ENCODE results near the gene MEF2C. TPM values are rescaled to one million over a fixed set of nuclear protein-coding genes. Genes with fewer than 3 reads are reported as not detected.

Gene MEF2C
- total and polyA plus RNA-seq, 2 of the 13 experiments (the other 11 are each of a cell fraction or from before 2014, with no cell fraction given), result 0.02 TPM; not detected in 1

GRCh38 chr5:88839238-88839637 lies 43.7 kb downstream of the MEF2C start (continued):
- no peak for TF ChIP-seq ZIK1 (CRISPR knock-in tag; IDR thresholded peaks at IDR 0.05; ENCODE audit: borderline replicate concordance, low read depth)
- TF ChIP-seq ZBTB37 (CRISPR knock-in tag; IDR thresholded peaks at IDR 0.05), result no peak

GRCh38 chr5:88838500-88838899 lies 44.5 kb downstream of the MEF2C start:
- POLR2A ChIA-PET, result no interaction called here
- no peak for ATAC-seq

GRCh38 chr5:88837817-88838216 lies 45.2 kb downstream of the MEF2C start:
- Histone ChIP-seq H3K79me2 (ENCODE audit: insufficient read depth, low read length) (no peaks in the 10 kb centered on the region), H3K27me3 (ENCODE audit: control insufficient read depth in 1 of 2, insufficient read depth in 2 of 2, low read length in 2 of 2) (no peaks in the 10 kb centered on the region), H4K20me1 (ENCODE audit: insufficient read depth, low read length) (no peaks in the 10 kb centered on the region), H2AFZ (ENCODE audit: low read length) (no peak overlapping the region), H3K9me3 (ENCODE audit: low read length) (no peaks in the 10 kb centered on the region), H3K27ac (ENCODE audit: extremely low read length, insufficient read depth, low read length) (no peak overlapping the region), H3K4me3 (replicated peaks in 1 of 3; ENCODE audit: insufficient read depth in 1 of 3, low read depth in 2 of 3, low read length in 3 of 3) (no peak overlapping the region), H3K4me1 (ENCODE audit: insufficient read depth, low read length) (no peaks in the 10 kb centered on the region), H3K4me2 (ENCODE audit: low read depth, low read length) (no peak overlapping the region), H3K9ac (ENCODE audit: insufficient read depth, low read depth, low read length) (no peak overlapping the region), H3K36me3 (replicated peaks in 1 of 2; ENCODE audit: control insufficient read depth in 1 of 2, insufficient read depth in 2 of 2, low read length in 2 of 2) (no peaks in the 10 kb centered on the region)
- intact Hi-C loops (cut with micrococcal nuclease; ENCODE audit: unreplicated experiment), result no loop called here
- no peak for DNase-seq (ENCODE audit: low spot score)
- ChIA-PET POLR2A (no interaction called here), CTCF (ENCODE audit: low intra/inter-chr PET ratio, low total read pairs) (no interaction called here)
- no TSS peak for BruUV-seq (replicated peaks)
- in situ Hi-C loops (cut with HindIII; ENCODE audit: extremely low pct_ligation_motif_present, low pct_unique_long_range_greater_than_20kb), result no loop called here
- ATAC-seq, result no peak
- no peak for FAIRE-seq
- WGBS (ENCODE audit: low lambda C conversion rate), result 0% methylated on average over 1 of the region's 1 CpG
- TF ChIP-seq ZNF605 (CRISPR knock-in tag; IDR thresholded peaks at IDR 0.05) (no peak), CCAR2 (optimal IDR thresholded peaks at IDR 0.05; ENCODE audit: low read depth, low read length) (no peak), ZBTB25 (CRISPR knock-in tag; IDR thresholded peaks at IDR 0.05) (no peak), HOXA7 (CRISPR knock-in tag; IDR thresholded peaks at IDR 0.05) (no peak), PAXIP1 (CRISPR knock-in tag; conservative IDR thresholded peaks at IDR 0.05) (no peak), SP4 (CRISPR knock-in tag; IDR thresholded peaks at IDR 0.05) (no peak), SAFB2 (CRISPR knock-in tag; IDR thresholded peaks at IDR 0.05; ENCODE audit: borderline replicate concordance, low read depth) (no peak), ZNF670 (CRISPR knock-in tag; IDR thresholded peaks at IDR 0.05; ENCODE audit: borderline replicate concordance) (no peak)

More at GRCh38 chr5:88838500-88838899, 44.5 kb downstream of the MEF2C start:
- no peak overlapping the region for H3K4me3 ChIP-seq (replicated peaks in 1 of 3; ENCODE audit: insufficient read depth in 1 of 3, low read depth in 2 of 3, low read length in 3 of 3)
- H4K20me1 ChIP-seq (ENCODE audit: insufficient read depth, low read length), result no peaks in the 10 kb centered on the region
- no peak for DNase-seq (ENCODE audit: low spot score)
- 0% methylated on average over 1 of the region's 1 CpG for WGBS (ENCODE audit: low lambda C conversion rate)
- in situ Hi-C loops (cut with HindIII; ENCODE audit: extremely low pct_ligation_motif_present, low pct_unique_long_range_greater_than_20kb), result no loop called here
- no TSS peak for BruUV-seq (replicated peaks)
- no peak overlapping the region for H3K4me2 ChIP-seq (ENCODE audit: low read depth, low read length)
- intact Hi-C loops (cut with micrococcal nuclease; ENCODE audit: unreplicated experiment), result no loop called here
- no peaks in the 10 kb centered on the region for H3K79me2 ChIP-seq (ENCODE audit: insufficient read depth, low read length)
- H3K9me3 ChIP-seq (ENCODE audit: low read length), result no peaks in the 10 kb centered on the region
- H3K4me1 ChIP-seq (ENCODE audit: insufficient read depth, low read length), result no peaks in the 10 kb centered on the region
- no peak overlapping the region for H3K27ac ChIP-seq (ENCODE audit: extremely low read length, insufficient read depth, low read length)
- no peak for TF ChIP-seq KAT7 (CRISPR knock-in tag; IDR thresholded peaks at IDR 0.05; ENCODE audit: borderline replicate concordance)
- no peaks in the 10 kb centered on the region for H3K36me3 ChIP-seq (replicated peaks in 1 of 2; ENCODE audit: control insufficient read depth in 1 of 2, insufficient read depth in 2 of 2, low read length in 2 of 2)
- no peak overlapping the region for H2AFZ ChIP-seq (ENCODE audit: low read length)
- no peak overlapping the region for H3K9ac ChIP-seq (ENCODE audit: insufficient read depth, low read depth, low read length)
- no peak for FAIRE-seq
- CTCF ChIA-PET (ENCODE audit: low intra/inter-chr PET ratio, low total read pairs), result no interaction called here
- no peaks in the 10 kb centered on the region for H3K27me3 ChIP-seq (ENCODE audit: control insufficient read depth in 1 of 2, insufficient read depth in 2 of 2, low read length in 2 of 2)
